Measurements from ENCODE around the gene KCNK10.

Gene KCNK10

GRCh38 chr14:88321692-88322503, 1.2 kb downstream of the KCNK10 start:
- DNase-seq (ENCODE audit: low spot score) = no peak

- no peak for DNase-seq (ENCODE audit: low spot score)
Observed at GRCh38 chr14:88318406-88318805, 4.7 kb downstream of the KCNK10 start.

- DNase-seq (ENCODE audit: low spot score) = no peak
Observed at GRCh38 chr14:88316521-88316920, 6.5 kb downstream of the KCNK10 start.

DNA sequence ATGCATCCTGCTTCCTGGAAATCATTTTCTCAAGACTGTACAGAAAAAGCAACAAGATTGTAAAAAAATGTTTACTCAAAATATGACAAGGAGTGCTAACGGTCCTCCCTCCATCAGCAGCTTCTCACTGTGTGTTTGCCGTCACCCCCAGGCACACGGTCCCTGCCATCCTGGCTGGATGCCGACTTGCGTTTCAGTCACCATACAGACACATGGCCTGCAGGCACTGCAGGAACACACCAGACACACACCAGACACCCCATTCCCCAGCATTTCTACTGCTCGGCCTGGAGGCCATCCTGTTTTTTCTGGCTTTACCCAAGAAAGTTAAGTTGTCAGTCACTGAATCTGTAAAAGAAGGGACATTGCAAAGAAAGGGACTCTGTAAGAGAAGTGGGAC, 10.8 kb downstream of the KCNK10 start:
- no peak for DNase-seq (ENCODE audit: low spot score)

- DNase-seq (ENCODE audit: low spot score) = no peak
Observed at GRCh38 chr14:88311780-88312179, 11.3 kb downstream of the KCNK10 start.

DNA sequence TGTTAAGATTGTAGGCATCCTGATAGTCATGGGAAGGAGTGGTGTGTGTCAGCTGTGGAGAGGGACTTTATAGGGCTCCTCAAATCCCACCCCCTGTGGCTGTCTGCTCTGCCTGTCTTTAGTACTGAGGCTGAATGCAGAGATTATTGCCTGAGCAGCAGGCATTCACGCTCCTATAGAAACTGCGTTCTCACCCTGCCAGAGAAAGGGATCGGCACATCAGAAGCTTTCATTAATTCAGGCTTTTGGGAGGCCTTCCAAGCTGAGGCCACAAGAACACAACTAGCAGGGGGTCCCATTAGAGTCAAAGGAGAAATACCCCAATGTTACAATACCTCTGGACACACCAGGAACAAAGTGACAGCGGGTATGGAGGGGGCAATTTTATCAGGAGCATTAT, 12.6 kb downstream of the KCNK10 start:
- no peak for DNase-seq (ENCODE audit: low spot score)

GRCh38 chr14:88310021-88310420, 13.0 kb downstream of the KCNK10 start:
- no peak for DNase-seq (ENCODE audit: low spot score)

GRCh38 chr14:88305528-88306322, 17.3 kb downstream of the KCNK10 start:
- DNase-seq (ENCODE audit: low spot score) = no peak

- DNase-seq (ENCODE audit: low spot score) = no peak
Observed at GRCh38 chr14:88303041-88303440, 20.0 kb downstream of the KCNK10 start.

GRCh38 chr14:88301381-88301780, 21.7 kb downstream of the KCNK10 start:
- no peak for DNase-seq (ENCODE audit: low spot score)

DNA sequence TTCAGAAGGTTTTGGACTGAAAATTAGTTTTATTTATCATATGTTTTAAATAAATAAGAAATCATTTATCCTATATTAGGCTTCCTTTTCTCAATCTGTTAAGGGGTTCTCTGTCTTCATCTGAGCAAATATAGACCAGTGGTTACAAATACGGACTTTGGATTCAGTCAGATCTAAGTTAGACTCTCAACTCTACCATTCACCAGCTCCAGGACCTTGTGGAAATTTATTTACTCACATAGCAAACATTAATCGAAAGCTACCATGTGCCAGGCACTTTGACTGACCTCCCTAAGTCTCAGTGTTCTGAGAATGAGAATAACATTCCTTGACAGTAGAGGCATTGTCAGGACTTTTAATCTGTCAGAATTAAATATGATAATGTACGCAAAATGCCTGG, 22.3 kb downstream of the KCNK10 start:
- DNase-seq (ENCODE audit: low spot score) = no peak

DNA sequence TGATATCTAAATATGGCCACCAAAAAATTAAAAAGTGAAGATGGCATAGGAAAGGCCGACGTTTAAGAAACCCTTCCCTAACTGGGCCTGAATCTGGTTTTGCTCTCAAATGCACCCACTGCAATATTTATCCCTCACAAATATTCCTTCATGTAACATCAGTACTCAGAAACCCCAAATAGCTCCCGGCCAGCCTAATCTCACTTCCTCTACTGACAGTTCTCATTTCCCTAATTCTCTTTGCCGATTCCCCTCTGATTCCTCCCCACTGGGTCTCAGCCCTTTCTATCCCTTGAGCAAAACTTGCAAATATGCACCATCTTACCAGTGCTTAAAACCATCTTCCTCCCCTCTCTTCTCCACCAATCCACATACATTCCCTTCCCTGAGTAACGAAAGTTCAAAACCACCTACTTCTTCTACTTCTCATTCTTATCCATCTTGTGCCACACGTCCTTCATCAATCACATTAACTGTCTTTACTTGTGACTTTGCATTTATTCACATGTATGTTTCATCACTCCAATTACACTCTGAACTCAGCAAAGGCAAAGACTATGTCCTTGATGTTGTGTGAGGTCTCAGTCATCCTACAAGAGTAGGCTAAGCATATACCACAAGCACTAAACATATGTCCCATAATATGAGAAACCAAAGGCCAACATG, 23.1 kb downstream of the KCNK10 start:
- peak; percentile 44 for DNase-seq (ENCODE audit: low spot score)

DNA sequence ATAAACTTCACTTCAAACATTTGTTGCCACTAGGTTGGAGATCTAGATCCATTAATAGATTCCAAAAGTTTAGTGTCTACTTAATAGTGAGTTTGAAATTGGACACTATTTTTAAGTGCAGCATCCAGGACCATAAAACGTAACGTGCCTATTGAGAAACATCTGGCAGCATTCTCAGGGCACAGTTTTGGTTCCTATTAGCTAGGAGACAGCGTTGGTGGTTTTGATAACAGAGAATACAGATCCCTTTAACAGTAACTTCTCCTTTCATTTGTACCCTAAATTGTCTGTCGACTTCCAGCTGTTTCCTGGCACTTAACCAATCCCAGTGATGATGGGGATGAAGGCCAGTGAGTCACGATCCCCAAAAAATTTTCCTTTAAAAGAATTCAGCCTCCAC, 25.8 kb downstream of the KCNK10 start:
- peak; percentile 29 for DNase-seq (ENCODE audit: low spot score)

GRCh38 chr14:88296351-88296750, 26.7 kb downstream of the KCNK10 start:
- DNase-seq (ENCODE audit: low spot score) = no peak

DNA sequence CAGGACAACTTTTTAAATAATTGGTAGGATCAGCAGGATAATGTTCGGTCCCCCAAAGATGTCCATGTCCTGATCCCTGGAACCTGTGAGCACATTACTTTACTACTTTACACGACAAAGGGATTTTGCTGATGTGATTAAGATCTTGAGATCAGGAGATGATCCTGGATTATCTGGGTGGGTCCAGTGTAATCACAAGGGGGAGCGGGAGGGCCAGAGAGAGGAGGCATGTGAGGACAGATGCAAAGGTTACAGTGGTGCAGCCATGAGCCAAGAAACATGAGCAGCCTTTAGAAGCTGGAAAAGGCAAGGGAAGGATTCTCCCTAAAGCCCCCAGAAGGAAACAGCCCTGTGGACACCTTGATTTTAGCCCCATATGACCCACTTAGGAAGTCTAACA, 33.1 kb downstream of the KCNK10 start:
- DNase-seq (ENCODE audit: low spot score) = no peak

- no peak for DNase-seq (ENCODE audit: low spot score)
Observed at GRCh38 chr14:88289234-88289633, 33.8 kb downstream of the KCNK10 start.

- DNase-seq (ENCODE audit: low spot score) = no peak
Observed at GRCh38 chr14:88286309-88286708, 36.8 kb downstream of the KCNK10 start.

- no peak for DNase-seq (ENCODE audit: low spot score)
Observed at GRCh38 chr14:88281447-88281846, 41.6 kb downstream of the KCNK10 start.

DNA sequence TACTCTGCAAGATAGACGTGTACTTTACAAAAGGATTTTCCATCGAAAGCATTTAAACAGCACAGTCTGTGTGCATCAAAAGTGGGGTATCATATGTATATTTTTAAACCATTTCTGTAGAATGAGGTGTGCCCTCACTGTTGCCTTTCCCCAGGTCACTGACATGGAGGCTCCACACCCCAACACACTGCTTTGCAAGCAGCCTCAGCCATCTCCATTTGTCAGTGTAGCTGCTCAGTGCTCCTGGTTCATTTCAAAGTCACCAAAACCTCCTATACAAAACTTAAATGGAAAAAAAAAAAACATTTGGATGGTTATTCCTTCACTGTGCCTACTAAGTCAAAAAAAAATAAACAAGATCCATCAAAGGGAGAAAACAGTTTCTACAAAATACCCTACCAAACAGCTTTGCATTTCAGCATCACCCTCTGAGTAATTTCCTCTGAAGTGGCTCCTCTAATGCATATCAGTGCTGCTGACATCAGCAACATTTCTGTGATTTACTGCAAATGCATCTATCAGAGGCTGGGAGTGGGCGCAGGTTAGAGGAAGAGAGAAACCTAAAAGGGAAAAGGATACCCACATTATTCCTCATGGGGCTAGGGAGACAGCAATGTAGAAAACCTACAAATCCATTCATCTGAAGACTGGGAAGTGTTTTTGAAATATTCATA, 46.0 kb downstream of the KCNK10 start:
- no peak for DNase-seq (ENCODE audit: low spot score)

DNA sequence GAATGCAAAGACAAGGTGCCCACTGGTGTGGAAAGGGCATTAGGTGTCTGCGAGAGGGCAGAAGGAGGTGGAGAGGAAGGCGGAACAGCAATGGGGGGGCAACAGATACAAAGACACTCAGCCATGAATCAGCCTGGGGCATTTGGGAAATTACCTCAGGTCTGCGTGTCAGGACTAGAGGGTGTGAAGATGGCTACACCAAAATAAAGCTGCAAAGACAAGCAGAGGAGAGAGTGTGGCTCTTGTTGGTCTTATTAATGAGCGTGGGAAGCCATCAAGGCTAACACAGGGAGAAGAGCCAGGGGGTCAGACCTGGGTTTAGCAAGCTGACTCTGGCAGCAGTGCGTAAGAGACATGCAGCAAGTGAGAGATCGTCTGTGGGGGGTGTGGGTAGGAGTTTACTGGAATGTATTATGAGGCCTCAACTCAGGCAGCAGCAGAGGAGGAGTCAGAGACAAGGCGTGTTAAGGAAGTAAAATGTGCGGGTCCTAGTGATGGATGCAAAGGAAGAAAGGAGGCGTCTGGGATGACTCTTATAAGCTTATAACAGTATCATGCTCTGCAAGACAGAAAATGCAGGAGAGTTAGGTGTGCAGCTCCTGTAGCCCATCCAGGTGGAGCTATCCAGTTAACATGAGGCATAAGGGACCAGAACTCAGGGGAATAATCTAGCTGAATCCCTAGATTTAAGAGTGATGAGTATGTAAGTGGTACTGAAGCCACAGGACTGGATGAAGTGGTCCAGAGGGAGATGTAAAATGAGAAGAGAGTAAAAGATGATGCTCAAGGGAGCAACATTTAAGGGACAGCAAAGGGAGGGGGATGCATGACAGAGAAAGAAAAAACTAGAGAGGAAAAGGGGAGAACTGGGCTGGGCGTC, 50.4 kb downstream of the KCNK10 start:
- DNase-seq (ENCODE audit: low spot score) = no peak

DNA sequence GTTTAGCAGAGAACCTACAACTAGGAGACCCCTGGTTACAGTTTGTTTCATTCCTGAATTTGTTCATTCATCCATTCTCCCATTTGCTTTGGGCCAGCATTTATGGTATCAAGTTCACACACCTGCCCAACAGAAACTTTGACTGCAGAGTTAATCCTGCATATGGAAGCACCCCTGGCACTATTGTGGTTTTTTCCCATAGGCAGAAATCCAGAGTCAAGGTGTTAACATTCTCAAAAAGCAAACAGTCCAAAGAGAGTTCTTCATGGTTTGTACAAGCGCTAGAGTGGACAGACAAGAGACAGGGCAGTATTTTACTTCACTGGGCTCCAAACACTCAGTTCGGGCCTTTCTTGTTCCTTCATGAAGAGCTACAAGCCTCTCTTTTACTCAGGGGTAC, 51.9 kb downstream of the KCNK10 start:
- no peak for DNase-seq (ENCODE audit: low spot score)

Measured in globus pallidus (tissue), 1 donor.